ENCODE data around the gene SH3D19.

SH3D19 gene

DNA sequence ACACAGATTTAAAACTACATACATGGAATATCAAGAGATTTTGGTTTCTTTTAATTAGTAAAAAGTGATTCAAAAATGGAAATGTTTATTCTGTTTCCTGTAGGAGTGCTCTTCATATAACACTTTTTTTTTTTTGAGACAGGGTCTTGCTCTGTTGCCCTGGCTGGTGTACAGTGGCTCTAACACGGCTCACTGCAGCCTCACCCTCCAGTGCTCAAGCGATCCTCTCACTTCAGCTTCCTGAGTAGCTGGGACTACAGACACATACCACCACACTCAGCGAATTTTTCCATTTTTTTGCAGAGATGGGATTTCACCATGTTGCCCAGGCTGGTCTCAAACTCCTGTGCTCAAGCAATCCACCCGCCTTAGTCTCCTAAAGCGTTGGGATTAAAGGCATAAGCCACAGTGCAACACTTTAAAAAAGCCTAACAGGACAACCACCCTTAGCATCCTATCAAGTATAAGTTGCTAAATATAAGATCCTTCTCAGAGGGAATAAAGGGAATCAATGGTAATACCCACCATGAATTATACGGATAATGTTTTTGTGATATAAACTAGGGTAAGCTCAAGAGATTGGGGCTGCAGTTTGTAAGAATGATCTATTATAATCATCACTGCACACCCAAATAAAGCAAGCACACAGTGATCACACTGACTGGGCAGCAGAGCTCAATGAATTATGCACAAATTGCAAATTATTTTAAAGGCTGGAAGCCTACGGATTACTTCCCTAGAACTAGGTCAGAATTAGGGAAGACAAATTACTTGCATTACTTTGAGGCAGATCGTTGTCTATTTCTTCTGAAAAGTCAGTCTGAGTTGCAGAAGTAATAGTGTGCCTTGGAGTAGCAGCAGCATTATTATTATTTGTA is 149.4 kb downstream of the SH3D19 start:
- H3K9me3 Mint-ChIP-seq: no peaks in the 10 kb centered on the region
- H3K4me1 Mint-ChIP-seq: no peaks in the 10 kb centered on the region
- no peak for ATAC-seq
- H3K27me3 Mint-ChIP-seq: peaks cover 19% of the 10 kb centered on the region
- no peak overlapping the region for H3K4me3 Mint-ChIP-seq
- no peak overlapping the region for H3K27ac Mint-ChIP-seq
- H3K36me3 Mint-ChIP-seq: no peaks in the 10 kb centered on the region

DNA sequence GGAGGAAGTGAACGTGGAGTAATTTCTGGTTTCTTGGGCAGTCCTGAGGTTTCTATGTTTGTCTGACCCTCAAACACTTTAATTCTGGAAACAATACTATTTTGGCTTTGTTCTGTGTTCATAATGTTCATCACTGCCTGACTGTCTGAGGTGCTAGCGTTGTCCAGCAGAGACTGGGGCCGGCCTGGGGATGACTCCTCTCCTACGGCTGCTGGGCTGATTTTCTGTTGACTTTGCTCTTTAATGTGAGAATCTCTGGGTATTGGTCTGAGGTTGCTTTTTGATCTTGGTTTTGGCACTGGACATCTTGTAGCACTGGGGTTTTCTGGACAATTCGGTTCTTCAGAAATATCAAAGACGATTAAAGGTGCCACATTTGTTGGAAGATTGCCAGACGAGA is 150.2 kb downstream of the SH3D19 start:
- H3K9me3 Mint-ChIP-seq: no peaks in the 10 kb centered on the region
- H3K27me3 Mint-ChIP-seq: peaks cover 19% of the 10 kb centered on the region
- H3K36me3 Mint-ChIP-seq: no peaks in the 10 kb centered on the region
- no peaks in the 10 kb centered on the region for H3K4me1 Mint-ChIP-seq
- ATAC-seq: no peak
- no peak overlapping the region for H3K27ac Mint-ChIP-seq
- no peak overlapping the region for H3K4me3 Mint-ChIP-seq

DNA sequence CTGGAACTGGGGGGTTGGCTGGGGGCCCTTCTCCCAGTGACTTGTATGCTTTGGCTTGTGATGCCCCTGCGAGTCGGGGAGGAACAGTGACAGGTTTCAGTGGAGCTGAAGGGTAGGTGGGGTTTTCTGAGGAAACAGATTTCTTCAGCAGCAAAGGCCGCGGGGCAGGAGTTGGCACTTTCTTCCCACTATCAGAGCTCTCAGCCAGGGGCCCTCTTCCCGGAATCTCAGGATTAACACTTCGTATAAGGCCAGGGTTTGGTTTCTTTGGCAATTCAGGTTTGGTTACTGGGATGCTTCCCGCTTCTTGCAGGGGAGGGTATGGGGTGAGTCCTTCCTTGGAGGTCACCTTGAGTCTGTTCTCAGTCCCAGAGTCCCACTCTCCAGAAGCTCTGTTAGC is 150.6 kb downstream of the SH3D19 start:
- no peak for ATAC-seq
- peaks cover 19% of the 10 kb centered on the region for H3K27me3 Mint-ChIP-seq

DNA sequence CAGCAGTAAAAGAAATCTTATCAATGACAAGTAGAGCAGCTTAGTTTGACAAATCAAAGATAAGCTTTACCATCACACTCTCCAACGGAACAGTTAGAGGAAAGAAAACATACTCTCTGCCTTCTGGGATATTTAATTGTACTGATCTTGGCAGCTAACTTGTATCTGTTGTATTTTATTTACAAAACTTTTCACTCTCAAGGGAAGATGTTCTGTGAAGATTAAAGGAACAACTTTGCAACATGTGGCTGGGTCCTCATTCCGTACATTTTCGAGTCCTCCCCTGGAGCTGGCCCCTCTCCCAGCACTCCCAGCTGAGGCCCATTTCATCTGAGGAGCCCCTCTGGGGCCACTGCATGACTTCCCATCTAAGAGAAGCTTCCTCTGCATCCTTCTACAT is 151.5 kb downstream of the SH3D19 start:
- Mint-ChIP-seq H3K9me3 (no peaks in the 10 kb centered on the region), H3K4me3 (no peak overlapping the region), H3K27ac (no peak overlapping the region)

More for the DNA sequence above, 150.6 kb downstream of the SH3D19 start:
- Mint-ChIP-seq H3K4me1 (no peaks in the 10 kb centered on the region), H3K27ac (no peak overlapping the region), H3K36me3 (no peaks in the 10 kb centered on the region), H3K9me3 (no peaks in the 10 kb centered on the region), H3K4me3 (no peak overlapping the region)

DNA sequence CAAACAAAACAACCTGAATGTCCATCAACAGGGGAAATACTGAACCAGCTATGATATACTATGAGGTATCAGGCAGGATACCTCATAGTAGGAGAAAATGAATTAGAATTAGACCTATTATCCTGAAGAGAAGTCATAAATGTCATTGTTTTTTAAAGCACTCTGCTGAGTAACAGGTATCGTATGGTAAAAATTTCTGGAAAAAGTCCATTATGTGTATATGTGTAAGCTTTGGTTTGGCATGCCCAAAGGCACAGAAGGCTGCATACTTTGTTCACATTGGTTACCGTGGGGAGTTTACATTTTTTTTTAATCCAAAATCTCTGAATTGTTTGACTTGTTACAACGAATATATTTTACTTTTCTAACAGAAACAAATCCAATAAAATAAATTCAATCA is 155.5 kb downstream of the SH3D19 start:
- peaks cover 22% of the 10 kb centered on the region for H3K27me3 Mint-ChIP-seq
- no peak overlapping the region for H3K4me3 Mint-ChIP-seq
- H3K27ac Mint-ChIP-seq: no peak overlapping the region
- H3K4me1 Mint-ChIP-seq: no peaks in the 10 kb centered on the region
- ATAC-seq: no peak
- no peaks in the 10 kb centered on the region for H3K36me3 Mint-ChIP-seq
- H3K9me3 Mint-ChIP-seq: no peaks in the 10 kb centered on the region

More for the DNA sequence above, 151.5 kb downstream of the SH3D19 start:
- ATAC-seq: no peak
- Mint-ChIP-seq H3K4me1 (no peaks in the 10 kb centered on the region), H3K27me3 (peaks cover 27% of the 10 kb centered on the region), H3K36me3 (no peaks in the 10 kb centered on the region)

DNA sequence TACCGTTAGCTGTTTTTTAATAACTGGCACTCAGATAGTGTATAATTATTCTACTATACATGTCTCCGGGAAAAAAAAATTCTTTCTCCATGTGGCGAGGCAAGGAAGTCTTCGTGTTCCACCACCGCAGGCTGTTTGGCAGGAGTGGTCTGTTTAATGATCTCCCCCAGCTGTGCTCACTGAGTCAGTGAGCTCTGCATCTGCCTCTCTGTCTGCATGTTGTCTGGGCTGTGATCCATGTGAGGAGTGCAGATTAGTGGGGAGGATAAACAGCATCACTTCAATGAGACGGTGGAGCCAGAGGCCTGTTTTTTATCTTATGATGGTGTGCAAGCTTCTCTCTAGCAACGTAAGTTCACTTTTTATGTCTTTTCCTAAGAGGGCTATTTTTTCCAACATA is 156.2 kb downstream of the SH3D19 start:
- H3K4me1 Mint-ChIP-seq: no peaks in the 10 kb centered on the region
- H3K9me3 Mint-ChIP-seq: no peaks in the 10 kb centered on the region
- no peak for ATAC-seq
- H3K4me3 Mint-ChIP-seq: no peak overlapping the region
- peaks cover 19% of the 10 kb centered on the region for H3K27me3 Mint-ChIP-seq
- no peak overlapping the region for H3K27ac Mint-ChIP-seq
- H3K36me3 Mint-ChIP-seq: no peaks in the 10 kb centered on the region

DNA sequence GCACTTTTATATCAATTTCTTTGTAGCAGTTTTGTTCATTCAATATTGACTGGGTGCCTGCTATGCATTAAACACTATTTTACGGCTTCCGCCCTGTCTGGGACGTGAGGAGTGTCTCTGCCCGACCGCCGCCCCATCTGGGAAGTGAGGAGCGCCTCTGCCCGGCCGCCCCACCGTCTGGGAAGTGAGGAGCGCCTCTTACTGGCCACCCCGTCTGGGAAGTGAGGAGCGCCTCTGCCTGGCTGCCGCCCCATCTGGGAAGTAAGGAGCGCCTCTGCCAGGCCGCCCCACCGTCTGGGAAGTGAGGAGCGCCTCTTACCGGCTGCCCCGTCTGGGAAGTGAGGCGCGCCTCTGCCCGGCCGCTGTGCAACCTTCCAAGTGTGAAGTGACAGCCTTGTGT is 157.8 kb downstream of the SH3D19 start:
- no peaks in the 10 kb centered on the region for H3K9me3 Mint-ChIP-seq
- no peaks in the 10 kb centered on the region for H3K36me3 Mint-ChIP-seq
- H3K4me3 Mint-ChIP-seq: no peak overlapping the region
- H3K4me1 Mint-ChIP-seq: no peaks in the 10 kb centered on the region
- H3K27me3 Mint-ChIP-seq: peaks cover 17% of the 10 kb centered on the region
- H3K27ac Mint-ChIP-seq: no peak overlapping the region
- ATAC-seq: no peak

DNA sequence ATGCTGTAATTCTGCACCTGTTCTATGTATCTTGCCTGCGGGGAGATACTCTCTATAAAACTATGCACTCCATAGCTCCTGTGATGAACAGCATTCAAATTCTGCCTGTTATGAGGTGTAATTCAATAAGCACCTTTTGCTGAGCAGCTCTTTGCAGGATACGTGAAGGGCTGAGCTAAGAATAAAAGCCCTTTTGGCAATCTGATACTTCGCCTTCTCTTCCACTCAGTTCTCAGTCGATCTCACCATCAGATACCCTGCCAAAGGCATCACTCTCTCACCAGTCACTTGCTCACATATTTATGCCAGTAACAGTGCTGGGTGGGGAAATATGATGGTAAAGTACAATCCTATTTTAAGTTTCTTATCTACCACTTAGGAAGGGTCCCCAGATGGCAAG is 158.8 kb downstream of the SH3D19 start:
- no peak overlapping the region for H3K4me3 Mint-ChIP-seq

DNA sequence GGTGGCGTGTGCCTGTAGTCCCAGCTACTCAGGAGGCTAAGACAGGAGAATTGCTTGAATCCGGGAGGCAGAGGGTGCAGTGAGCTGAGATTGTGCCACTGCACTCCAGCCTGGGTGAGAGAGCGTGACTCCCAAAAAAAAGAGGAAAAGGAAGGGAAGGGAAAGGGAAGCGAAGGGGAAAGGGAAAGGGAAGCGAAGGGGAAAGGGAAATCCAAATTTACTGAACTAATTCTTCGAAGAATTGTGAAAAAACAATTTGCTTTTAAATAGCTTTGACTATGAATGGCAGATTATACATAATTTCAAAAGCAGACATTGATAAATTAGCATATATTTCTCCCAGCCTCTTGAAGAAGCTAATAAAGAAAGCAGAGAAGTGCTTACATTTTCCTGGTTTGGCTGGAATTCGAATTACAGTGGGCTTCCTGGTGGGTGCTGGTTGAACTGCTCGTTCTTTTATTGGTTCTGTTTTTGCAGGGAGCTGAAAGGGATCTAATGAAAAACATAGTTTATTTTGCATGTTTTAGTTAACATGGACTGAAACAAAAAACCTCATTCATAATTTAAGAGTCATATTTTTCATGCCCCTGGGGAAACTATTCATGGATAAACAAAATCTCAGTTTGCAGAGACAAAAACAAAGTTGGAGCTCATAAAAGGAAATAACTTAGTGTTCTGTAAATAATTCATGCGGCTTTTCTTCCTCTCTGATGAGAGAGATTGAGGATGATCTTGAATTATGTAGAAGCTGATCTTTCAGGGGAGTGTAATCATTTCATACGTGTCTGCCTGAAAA is 160.0 kb downstream of the SH3D19 start:
- ATAC-seq: no peak
- H3K27me3 Mint-ChIP-seq: peaks cover 9% of the 10 kb centered on the region

More for the DNA sequence above, 158.8 kb downstream of the SH3D19 start:
- Mint-ChIP-seq H3K27me3 (peaks cover 9% of the 10 kb centered on the region), H3K27ac (no peak overlapping the region), H3K4me1 (no peaks in the 10 kb centered on the region), H3K9me3 (no peaks in the 10 kb centered on the region), H3K36me3 (no peaks in the 10 kb centered on the region)
- ATAC-seq: no peak

DNA sequence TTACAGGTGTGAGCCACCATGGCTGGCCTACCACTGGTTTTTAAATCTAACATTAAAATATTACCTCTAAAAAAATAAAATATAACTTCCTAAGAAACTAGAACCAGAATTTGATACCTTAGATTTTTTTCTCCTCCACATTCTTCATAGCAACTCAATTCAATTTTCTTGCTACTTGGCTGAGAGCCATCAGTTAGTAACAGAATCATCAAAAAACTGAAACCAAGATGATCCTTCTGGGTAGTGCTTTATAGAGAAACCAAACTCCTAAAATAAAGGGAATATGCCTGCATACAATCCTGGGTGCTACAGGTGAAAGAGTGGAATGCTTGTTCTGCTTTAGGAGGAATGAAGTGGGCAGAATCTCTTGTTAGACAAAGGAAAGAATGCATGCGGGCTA is 161.6 kb downstream of the SH3D19 start:
- no peak overlapping the region for H3K4me3 Mint-ChIP-seq
- H3K9me3 Mint-ChIP-seq: no peaks in the 10 kb centered on the region
- H3K27me3 Mint-ChIP-seq: peaks cover under 1% of the 10 kb centered on the region
- no peak for ATAC-seq
- no peaks in the 10 kb centered on the region for H3K36me3 Mint-ChIP-seq
- H3K4me1 Mint-ChIP-seq: no peaks in the 10 kb centered on the region
- H3K27ac Mint-ChIP-seq: no peak overlapping the region

More for the DNA sequence above, 160.0 kb downstream of the SH3D19 start:
- H3K9me3 Mint-ChIP-seq: no peaks in the 10 kb centered on the region
- H3K36me3 Mint-ChIP-seq: no peaks in the 10 kb centered on the region
- no peak overlapping the region for H3K27ac Mint-ChIP-seq
- H3K4me1 Mint-ChIP-seq: no peaks in the 10 kb centered on the region
- no peak overlapping the region for H3K4me3 Mint-ChIP-seq

DNA sequence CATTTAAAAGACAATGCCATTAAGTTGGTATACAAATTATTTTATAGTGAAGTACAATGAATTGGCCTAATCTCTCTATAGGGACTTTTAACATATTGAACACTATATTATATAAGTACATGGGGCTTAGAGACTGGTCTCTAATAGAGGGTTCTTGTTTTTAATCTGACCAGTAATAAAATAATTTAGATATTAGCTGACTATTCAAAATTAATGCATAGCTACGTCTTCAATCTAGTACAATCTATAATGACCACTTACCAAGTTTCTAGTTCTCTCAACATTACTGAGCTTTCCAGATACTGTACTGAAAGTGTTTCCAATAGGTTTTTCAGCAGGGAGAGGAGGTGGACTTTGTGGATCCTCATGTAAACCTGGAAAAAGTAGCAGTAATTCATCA is 166.4 kb downstream of the SH3D19 start:
- no peak for ATAC-seq
- Mint-ChIP-seq H3K4me1 (no peaks in the 10 kb centered on the region), H3K27ac (no peak overlapping the region), H3K4me3 (no peak overlapping the region), H3K9me3 (peaks cover 5% of the 10 kb centered on the region), H3K27me3 (peaks cover 29% of the 10 kb centered on the region), H3K36me3 (no peaks in the 10 kb centered on the region)

DNA sequence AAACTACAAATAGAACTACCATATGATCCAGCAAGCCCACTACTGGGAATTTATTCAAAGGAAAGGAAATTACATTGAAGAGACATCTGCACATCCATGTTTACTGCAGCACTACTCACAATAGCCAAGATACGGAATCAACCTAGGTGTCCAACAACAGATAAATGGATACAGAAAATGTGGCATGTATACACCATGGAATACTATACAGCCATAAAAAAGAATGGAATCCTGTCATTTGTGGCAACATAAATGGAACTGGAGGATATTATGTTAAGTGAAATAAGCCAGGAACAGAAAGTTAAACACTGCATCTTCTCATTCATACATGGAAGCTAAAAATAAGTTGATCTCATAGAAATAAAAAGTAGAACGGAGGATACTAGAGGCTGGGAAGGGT is 167.9 kb downstream of the SH3D19 start:
- peaks cover 29% of the 10 kb centered on the region for H3K27me3 Mint-ChIP-seq
- H3K4me3 Mint-ChIP-seq: no peak overlapping the region

DNA sequence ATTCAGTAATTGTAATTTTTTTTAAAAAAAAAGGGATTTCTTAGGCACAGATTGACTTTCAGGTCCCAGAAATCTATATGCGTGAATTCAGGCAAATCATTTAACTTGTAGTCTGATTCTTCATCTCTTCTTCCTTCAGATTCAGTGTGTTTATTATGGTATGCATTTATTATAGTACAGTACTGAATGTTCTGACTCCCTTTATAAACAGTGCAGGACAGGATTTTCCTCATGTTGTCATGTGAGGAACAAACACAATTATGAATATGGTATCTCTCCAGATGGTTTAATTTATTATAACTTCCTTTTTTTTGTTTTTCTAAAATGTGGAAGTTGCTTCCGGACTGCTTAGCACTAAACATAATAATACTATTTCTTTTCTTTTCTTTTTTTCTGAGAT is 171.8 kb downstream of the SH3D19 start:
- Mint-ChIP-seq H3K4me1 (no peaks in the 10 kb centered on the region), H3K27me3 (peaks cover 29% of the 10 kb centered on the region), H3K36me3 (no peaks in the 10 kb centered on the region), H3K4me3 (no peak overlapping the region), H3K27ac (no peak overlapping the region), H3K9me3 (peaks cover 5% of the 10 kb centered on the region)
- no peak for ATAC-seq

More for the DNA sequence above, 167.9 kb downstream of the SH3D19 start:
- Mint-ChIP-seq H3K9me3 (peaks cover 5% of the 10 kb centered on the region), H3K36me3 (no peaks in the 10 kb centered on the region), H3K27ac (no peak overlapping the region), H3K4me1 (no peaks in the 10 kb centered on the region)
- no peak for ATAC-seq

DNA sequence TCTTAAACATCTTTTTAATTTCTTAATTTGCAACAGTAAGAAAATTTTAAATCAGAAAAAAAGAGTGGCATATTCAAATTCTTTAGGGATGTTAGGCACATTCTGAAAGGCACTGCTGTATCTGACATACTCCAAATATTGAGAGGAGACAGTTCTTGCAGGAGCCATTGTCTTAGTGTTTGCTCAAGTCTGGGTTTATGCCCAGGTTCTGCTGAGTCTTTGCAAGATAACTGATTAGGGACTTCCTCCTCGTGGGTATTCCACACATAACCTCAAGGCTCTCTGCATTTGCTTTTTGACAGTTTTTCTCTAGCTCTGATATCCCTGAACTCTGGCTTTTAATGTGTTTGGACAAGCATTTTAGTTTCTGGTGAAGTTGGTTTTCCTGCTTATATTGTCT is 173.4 kb downstream of the SH3D19 start:
- no peaks in the 10 kb centered on the region for H3K36me3 Mint-ChIP-seq
- no peaks in the 10 kb centered on the region for H3K9me3 Mint-ChIP-seq

DNA sequence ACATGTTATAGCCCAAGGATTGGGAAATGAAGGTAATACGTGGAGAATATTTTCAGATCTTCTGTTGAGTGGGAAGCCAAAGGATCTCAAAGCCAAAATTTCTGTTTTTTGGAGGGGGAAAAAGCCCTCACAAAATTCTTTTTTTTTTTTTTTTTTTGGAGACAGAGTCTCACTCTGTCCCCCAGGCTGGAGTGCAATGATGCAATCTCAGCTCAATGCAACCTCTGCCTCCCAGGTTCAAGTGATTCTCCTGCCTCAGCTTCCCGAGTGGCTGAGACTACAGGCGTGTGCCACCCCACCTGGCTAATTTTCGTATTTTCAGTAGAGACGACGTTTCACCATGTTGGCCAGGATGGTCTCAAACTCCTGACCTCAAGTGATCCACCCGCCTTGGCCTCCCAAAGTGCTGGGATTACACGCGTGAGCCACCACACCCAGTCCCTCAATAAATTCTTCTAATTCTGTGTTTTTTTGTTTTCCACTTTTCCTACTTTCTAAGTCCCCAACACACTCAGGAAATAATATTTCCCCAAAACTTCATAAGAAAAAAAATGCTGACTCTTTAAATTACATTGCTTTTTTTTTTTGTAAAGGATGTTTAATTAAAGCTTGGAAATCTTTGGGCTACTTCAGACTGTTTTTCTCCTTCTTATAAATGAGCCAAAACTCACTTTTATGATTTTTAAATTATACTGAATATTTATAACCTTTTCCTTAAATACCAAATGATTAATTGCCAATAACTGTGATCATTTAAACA is 174.4 kb downstream of the SH3D19 start:
- Mint-ChIP-seq H3K9me3 (no peaks in the 10 kb centered on the region), H3K27ac (no peak overlapping the region), H3K4me1 (no peaks in the 10 kb centered on the region), H3K27me3 (peaks cover 8% of the 10 kb centered on the region), H3K4me3 (no peak overlapping the region), H3K36me3 (no peaks in the 10 kb centered on the region)
- no peak for ATAC-seq

More for the DNA sequence above, 173.4 kb downstream of the SH3D19 start:
- Mint-ChIP-seq H3K4me3 (no peak overlapping the region), H3K27ac (no peak overlapping the region), H3K4me1 (no peaks in the 10 kb centered on the region), H3K27me3 (peaks cover 18% of the 10 kb centered on the region)
- ATAC-seq: no peak
